ENCODE results near the gene RAB3GAP2.
"Not testable (repeated sequence)": the region's sequence is repeated elsewhere in the genome, so short reads cannot be mapped to it uniquely, and the experiment has no call there.

Gene RAB3GAP2

GRCh38 chr1:220135755-220136154, 136.5 kb downstream of the RAB3GAP2 start:
- peak; percentile 21 for FAIRE-seq

GRCh38 chr1:220129479-220130210, 142.6 kb downstream of the RAB3GAP2 start:
- no peak for FAIRE-seq

GRCh38 chr1:220127076-220127475, 145.2 kb downstream of the RAB3GAP2 start:
- no peak for FAIRE-seq

GRCh38 chr1:220124542-220124941, 147.7 kb downstream of the RAB3GAP2 start:
- FAIRE-seq = no peak

- FAIRE-seq = no peak
These were observed 148.4 kb downstream of the RAB3GAP2 start for GRCh38 chr1:220123889-220124288.

- FAIRE-seq = peak; percentile 95
These were observed 149.2 kb downstream of the RAB3GAP2 start for GRCh38 chr1:220123066-220123465.

GRCh38 chr1:220121791-220122530, 150.3 kb downstream of the RAB3GAP2 start:
- FAIRE-seq = peak; percentile 95

GRCh38 chr1:220119043-220119512, 153.2 kb downstream of the RAB3GAP2 start:
- peak; percentile 93 for FAIRE-seq

- FAIRE-seq = no peak
These were observed 159.0 kb downstream of the RAB3GAP2 start for GRCh38 chr1:220113136-220113695.

GRCh38 chr1:220112600-220112999, 159.7 kb downstream of the RAB3GAP2 start:
- FAIRE-seq = not testable (repeated sequence)

- not testable (repeated sequence) for FAIRE-seq
These were observed 161.8 kb downstream of the RAB3GAP2 start for GRCh38 chr1:220110473-220110872.

- FAIRE-seq = no peak
These were observed 172.4 kb downstream of the RAB3GAP2 start for GRCh38 chr1:220099826-220100225.
